Measurements from ENCODE around the gene NCDN.

The NCDN gene

GRCh38 chr1:35555212-35555584 is 2.4 kb upstream of the NCDN start:
- no peak for DNase-seq

DNA sequence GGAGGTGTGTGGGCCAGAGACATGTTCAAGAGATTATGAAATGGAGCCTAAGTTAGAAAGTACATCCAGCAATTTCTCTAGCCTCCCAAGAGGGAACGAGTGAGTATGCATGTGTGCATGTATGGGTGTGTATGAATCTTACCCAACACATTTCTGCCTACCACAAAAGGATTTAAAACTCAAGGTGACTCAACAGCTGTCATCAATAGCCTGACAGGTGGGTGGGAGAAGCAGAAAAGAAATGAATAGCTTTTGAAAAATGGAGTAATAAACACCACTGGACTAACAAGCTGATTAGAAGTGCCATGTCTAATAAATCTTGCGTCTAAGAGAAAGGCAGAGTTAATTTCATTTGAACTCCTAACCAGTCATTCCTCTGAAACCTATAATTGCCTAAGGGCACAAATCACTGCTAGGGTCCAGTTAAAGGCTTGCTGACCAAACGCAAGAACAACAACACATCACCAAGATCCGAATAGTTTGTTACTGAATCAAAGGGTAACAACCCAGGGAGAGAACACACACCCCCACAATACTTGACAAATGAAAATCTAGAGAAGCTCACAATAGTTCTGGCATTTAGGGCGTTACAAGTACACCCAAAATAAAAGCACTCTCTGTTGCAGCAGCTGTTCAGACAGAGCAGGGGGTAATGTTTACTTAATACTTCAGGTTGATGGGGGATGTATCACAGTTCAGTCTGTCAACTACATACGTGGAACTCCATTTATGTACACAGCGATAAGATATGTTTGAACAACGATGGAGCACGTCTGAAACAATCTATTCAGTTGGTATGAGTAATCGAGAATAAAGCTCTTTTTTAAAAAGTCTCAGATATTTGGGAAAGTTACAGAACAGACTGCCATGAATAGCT is 1.8 kb upstream of the NCDN start:
- peak; percentile 32 for DNase-seq

DNA sequence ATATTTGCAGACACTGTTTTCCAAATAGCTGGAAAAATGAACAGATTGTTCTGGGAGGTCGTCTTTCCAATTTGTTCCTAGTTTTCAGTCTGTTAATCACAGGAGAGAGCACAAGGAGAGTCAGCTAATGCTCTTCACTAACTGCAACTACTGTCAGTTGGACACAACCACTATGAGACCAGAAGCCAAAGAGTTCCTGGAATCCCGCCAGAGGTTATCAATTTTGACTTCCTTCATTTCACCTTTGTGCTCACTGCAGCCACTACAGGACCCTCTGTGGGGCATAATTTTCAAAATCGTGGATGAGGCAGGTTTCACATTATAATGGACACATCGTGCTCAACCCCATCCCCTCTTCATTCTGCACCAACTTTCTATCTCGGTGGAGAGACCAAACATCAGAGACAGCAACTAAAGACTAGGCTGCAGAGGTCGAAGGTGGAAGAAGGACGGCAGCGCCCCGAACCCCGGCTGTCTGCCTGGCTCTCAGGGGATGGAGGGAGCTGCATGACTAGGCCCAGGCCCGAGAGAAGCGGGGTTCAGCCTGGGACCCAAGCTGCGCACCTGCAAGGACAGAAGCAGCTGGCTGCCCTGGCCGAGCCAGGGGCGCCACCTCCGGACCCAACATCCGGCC is 998 bp upstream of the NCDN start:
- no peak for DNase-seq

- DNase-seq, result peak; percentile 90
Observed at GRCh38 chr1:35557118-35557610, 435 bp upstream of the NCDN start, which contains the start of gene KIAA0319L. Gene KIAA0319L, minus strand, starts transcription at chr1:35557403. Its CDS starts 2,912 bp downstream, at chr1:35554491.

GRCh38 chr1:35558374-35559316 is 1.0 kb downstream of the NCDN start:
- no peak for DNase-seq

GRCh38 chr1:35559317-35559944 is 1.8 kb downstream of the NCDN start:
- DNase-seq, result no peak

GRCh38 chr1:35560256-35561225 is 2.9 kb downstream of the NCDN start:
- DNase-seq, result no peak

DNA sequence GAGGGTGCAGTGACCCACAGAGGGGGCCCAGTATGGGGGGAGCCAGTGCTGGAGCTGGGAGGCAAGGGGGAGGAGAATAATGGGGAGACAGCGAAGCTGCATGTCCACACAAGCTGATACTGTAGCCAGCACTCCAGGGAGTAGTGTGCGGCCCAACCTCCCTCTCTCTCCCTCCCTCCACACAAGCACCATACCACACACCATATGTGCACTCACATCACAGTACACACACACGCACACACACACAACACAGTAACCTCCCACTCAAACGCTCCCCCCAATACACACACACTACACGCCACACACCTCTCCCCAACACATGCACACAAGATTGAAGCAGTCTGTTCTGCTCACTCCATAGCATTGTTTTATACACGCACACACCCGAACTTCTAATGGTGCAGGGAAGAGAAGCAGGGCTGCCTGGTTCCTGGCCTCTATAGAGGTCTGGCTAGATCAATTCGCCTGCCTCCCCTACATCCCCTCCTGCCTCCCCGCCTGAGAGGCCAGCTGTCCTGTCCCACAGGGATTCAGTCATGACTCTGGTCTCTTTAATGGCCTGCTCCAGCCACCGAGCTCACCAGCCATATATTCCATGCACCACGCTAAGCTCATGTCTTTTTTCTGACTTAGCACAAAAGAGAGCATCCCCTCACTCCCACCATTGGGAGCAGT is 3.8 kb downstream of the NCDN start:
- no peak for DNase-seq

- DNase-seq, result no peak
Observed at GRCh38 chr1:35561972-35562680, 4.5 kb downstream of the NCDN start.

GRCh38 chr1:35563166-35563565 is 5.6 kb downstream of the NCDN start:
- no peak for DNase-seq

DNA sequence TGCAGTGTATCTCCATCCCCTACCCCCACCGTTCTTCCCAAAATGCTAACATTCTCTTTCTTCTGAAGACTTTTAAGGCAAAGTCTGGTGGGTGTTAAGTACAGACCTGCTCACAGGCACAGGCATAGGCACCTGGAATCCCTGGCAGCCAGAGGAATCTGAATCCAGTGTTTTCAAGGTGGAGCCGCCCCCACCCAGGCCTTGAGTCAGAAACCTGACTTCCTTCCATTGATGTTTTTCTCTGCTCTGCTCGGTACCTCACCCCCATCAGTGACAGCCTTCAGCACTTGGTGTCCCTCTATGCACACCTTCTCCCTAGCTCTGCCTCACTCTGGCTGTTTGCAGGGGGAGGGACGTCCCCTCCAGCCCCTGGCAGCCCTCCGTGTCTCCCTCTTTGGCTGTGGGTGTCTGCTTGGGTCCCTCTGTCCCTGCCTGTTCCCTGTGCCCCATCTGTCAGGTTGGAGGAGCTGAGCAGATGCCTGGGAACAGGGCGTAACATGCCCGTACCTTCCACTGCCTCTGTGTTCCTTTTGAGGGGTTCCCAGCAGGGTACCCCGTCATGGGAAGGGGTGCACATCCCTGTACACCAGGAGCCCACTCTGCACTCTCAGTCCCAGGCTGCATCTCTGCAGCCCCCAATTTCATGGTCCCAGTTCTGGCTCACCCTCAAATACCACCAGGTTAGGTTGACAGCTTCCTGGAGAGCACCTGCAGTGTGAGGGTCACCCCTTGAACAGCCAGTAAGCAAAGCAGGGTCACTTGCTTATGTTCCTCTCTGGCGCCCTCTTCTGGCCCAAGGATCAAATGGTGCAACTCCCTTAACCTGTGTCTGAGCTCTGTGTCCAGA is 6.7 kb downstream of the NCDN start:
- peak; percentile 75 for DNase-seq

- no peak for DNase-seq
Observed at GRCh38 chr1:35564884-35565741, 7.5 kb downstream of the NCDN start.

DNA sequence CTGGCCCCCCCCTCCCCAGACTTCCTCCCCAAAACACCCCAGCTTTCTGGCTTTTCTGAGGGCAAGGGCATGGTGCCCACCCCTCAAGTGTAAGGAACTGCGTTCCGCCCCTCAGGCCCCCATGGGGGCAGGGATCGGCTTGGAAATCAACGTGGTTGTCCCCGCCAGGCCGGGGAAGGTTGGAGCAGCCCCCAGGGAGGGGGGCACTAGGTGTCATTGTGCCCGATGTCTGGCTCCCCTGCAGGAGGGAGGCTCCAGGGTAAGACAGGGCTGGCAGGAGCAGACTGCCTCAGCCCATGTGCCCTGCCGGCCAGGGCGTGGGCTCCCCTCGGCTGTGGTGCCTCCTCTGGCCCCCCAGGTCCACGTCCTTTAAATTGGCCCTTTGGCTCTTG is 8.1 kb downstream of the NCDN start:
- DNase-seq, result no peak

- no peak for DNase-seq
Observed at GRCh38 chr1:35567947-35568558, 10.5 kb downstream of the NCDN start.

- peak; percentile 79 for DNase-seq
Observed at GRCh38 chr1:35568975-35569395, 11.4 kb downstream of the NCDN start.

GRCh38 chr1:35569936-35570335 is 12.3 kb downstream of the NCDN start:
- no peak for DNase-seq

DNA sequence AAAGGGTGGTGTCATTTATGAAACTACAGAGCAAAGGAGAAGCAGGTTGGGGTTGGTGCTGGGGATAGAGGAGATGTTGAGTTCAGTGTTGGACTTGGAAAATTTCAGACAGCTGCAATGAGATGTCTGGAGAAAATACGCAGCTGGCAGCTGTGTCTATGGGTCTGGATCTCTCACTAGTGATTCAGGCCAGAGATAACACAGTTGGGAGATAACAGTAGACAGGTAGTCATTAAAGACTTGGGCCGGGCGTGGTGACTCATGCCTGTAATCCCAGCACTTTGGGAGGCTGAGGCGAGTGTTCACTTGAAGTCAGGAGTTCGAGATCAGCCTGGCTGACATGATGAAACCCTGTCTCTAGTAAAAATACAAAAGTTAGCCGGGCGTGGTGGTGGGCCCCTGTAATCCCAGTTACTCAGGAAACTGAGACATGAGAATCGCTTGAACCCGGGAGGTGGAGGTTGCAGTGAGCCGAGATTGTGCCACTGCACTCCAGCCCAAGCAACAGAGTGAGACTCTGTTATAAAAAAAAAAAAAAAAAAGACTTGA is 13.1 kb downstream of the NCDN start:
- no peak for DNase-seq
